Measurements from ENCODE around the gene ASB18.

ASB18 gene

GRCh38 chr2:236196366-236196765 lies 67.8 kb downstream of the ASB18 start:
- Histone ChIP-seq H3K9me3 (replicated peaks; ENCODE audit: insufficient read depth, low read length) (no peaks in the 10 kb centered on the region), H3F3A (ENCODE audit: insufficient read depth, low read length) (no peaks in the 10 kb centered on the region), H2AFZ (ENCODE audit: low read length) (no peak overlapping the region), H3K9ac (ENCODE audit: low read length) (no peak overlapping the region), H3K4me2 (ENCODE audit: low read depth, low read length) (no peak overlapping the region), H3K4me3 (ENCODE audit: low read length) (no peak overlapping the region), H3K27ac (ENCODE audit: low read length) (no peak overlapping the region), H3K4me1 (ENCODE audit: low read length) (no peaks in the 10 kb centered on the region), H3K36me3 (replicated peaks; ENCODE audit: insufficient read depth, low read length) (no peaks in the 10 kb centered on the region), H4K20me1 (ENCODE audit: insufficient read depth, low read length) (no peaks in the 10 kb centered on the region), H3K9me2 (replicated peaks; ENCODE audit: insufficient read depth, low read length) (no peaks in the 10 kb centered on the region), H3K79me2 (ENCODE audit: low read length) (no peaks in the 10 kb centered on the region), H3K27me3 (replicated peaks; ENCODE audit: insufficient read depth, low read length) (no peaks in the 10 kb centered on the region)
- no peak for DNase-seq
- TF ChIP-seq CTCF (IDR thresholded peaks at IDR 0.05; ENCODE audit: low read length), result no peak
- TF ChIP-seq EZH2 (optimal IDR thresholded peaks at IDR 0.05; ENCODE audit: low read depth, low read length), result no peak
- no peak for TF ChIP-seq EZH2phosphoT487 (IDR thresholded peaks at IDR 0.05; ENCODE audit: low read length)

GRCh38 chr2:236195726-236196125 lies 68.5 kb downstream of the ASB18 start:
- Histone ChIP-seq H3K9me2 (replicated peaks; ENCODE audit: insufficient read depth, low read length) (no peaks in the 10 kb centered on the region), H3K4me3 (ENCODE audit: low read length) (no peak overlapping the region), H4K20me1 (ENCODE audit: insufficient read depth, low read length) (no peaks in the 10 kb centered on the region), H3K9me3 (replicated peaks; ENCODE audit: insufficient read depth, low read length) (no peaks in the 10 kb centered on the region), H3K36me3 (replicated peaks; ENCODE audit: insufficient read depth, low read length) (no peaks in the 10 kb centered on the region), H3K27ac (ENCODE audit: low read length) (no peak overlapping the region), H3K4me2 (ENCODE audit: low read depth, low read length) (no peak overlapping the region), H3F3A (ENCODE audit: insufficient read depth, low read length) (no peaks in the 10 kb centered on the region), H3K4me1 (ENCODE audit: low read length) (no peaks in the 10 kb centered on the region), H3K27me3 (replicated peaks; ENCODE audit: insufficient read depth, low read length) (no peaks in the 10 kb centered on the region), H2AFZ (ENCODE audit: low read length) (no peak overlapping the region), H3K79me2 (ENCODE audit: low read length) (no peaks in the 10 kb centered on the region), H3K9ac (ENCODE audit: low read length) (no peak overlapping the region)
- no peak for TF ChIP-seq EZH2 (optimal IDR thresholded peaks at IDR 0.05; ENCODE audit: low read depth, low read length)
- TF ChIP-seq CTCF (IDR thresholded peaks at IDR 0.05; ENCODE audit: low read length), result no peak
- TF ChIP-seq EZH2phosphoT487 (IDR thresholded peaks at IDR 0.05; ENCODE audit: low read length), result no peak
- DNase-seq, result no peak

- no peak for TF ChIP-seq CTCF (IDR thresholded peaks at IDR 0.05; ENCODE audit: low read length)
- TF ChIP-seq EZH2 (optimal IDR thresholded peaks at IDR 0.05; ENCODE audit: low read depth, low read length), result no peak
- no peak for TF ChIP-seq EZH2phosphoT487 (IDR thresholded peaks at IDR 0.05; ENCODE audit: low read length)
- H3K9me3 ChIP-seq (replicated peaks; ENCODE audit: insufficient read depth, low read length), result no peaks in the 10 kb centered on the region
- H2AFZ ChIP-seq (ENCODE audit: low read length), result no peak overlapping the region
- no peak overlapping the region for H3K4me2 ChIP-seq (ENCODE audit: low read depth, low read length)
- no peak overlapping the region for H3K4me3 ChIP-seq (ENCODE audit: low read length)
- H3K27ac ChIP-seq (ENCODE audit: low read length), result no peak overlapping the region
- H3K9ac ChIP-seq (ENCODE audit: low read length), result no peak overlapping the region
- no peaks in the 10 kb centered on the region for H4K20me1 ChIP-seq (ENCODE audit: insufficient read depth, low read length)
- H3F3A ChIP-seq (ENCODE audit: insufficient read depth, low read length), result no peaks in the 10 kb centered on the region
- H3K79me2 ChIP-seq (ENCODE audit: low read length), result no peaks in the 10 kb centered on the region
- no peak for DNase-seq
- H3K9me2 ChIP-seq (replicated peaks; ENCODE audit: insufficient read depth, low read length), result no peaks in the 10 kb centered on the region
- H3K27me3 ChIP-seq (replicated peaks; ENCODE audit: insufficient read depth, low read length), result no peaks in the 10 kb centered on the region
- no peaks in the 10 kb centered on the region for H3K36me3 ChIP-seq (replicated peaks; ENCODE audit: insufficient read depth, low read length)
- no peaks in the 10 kb centered on the region for H3K4me1 ChIP-seq (ENCODE audit: low read length)
Observed at GRCh38 chr2:236194786-236195185, 69.4 kb downstream of the ASB18 start.
